ENCODE measurements around the gene MRPL54.
"Not testable (repeated sequence)": the region's sequence is repeated elsewhere in the genome, so short reads cannot be mapped to it uniquely, and the experiment has no call there.

Gene MRPL54

GRCh38 chr19:3813473-3814392 lies 51.3 kb downstream of the MRPL54 start:
- DNase-seq: no peak

- DNase-seq: no peak
Observed at GRCh38 chr19:3814648-3815047, 52.2 kb downstream of the MRPL54 start.

DNA sequence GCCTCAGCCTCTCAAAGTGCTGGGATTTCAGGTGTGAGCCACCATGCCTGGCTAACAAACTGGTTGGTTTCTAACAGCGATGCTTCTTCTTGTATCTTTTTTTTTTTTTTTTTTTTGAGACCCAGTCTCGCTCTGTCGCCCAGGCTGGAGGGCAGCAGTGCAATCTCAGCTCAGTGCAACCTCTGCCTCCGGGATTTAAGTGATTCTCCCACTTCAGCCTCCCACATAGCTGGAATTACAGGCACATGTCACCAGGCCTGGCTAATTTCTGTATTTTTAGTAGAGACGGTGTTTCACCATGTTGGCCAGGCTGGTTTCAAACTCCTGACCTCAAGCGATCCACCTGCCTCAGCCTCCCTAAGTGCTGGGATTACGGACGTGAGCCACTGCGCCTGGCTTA lies 53.7 kb downstream of the MRPL54 start:
- not testable (repeated sequence) for DNase-seq

- DNase-seq: no peak
Observed at GRCh38 chr19:3816566-3817218, 54.2 kb downstream of the MRPL54 start.
